PC-9 (cell line): ENCODE measurements around the gene FANCI. TPM values are rescaled to one million over a fixed set of nuclear protein-coding genes. Genes with fewer than 3 reads are reported as not detected.

ENCODE experiments used
- BruUV-seq: library from RNA; stranded (reverse); fragments of 400-500 nt; replicated peaks from 2 replicates; lab custom pipeline; 2021; lab: Mats Ljungman, UMichigan
- CTCF ChIA-PET: fragments of 300-600 bp; sonication (Branson Sonifier 250); formaldehyde crosslinking; loops from one replicate; lab custom pipeline; 2022; ENCODE audit warnings: antibody characterized with exemption; lab: Charles Lee
- POLR2A ChIA-PET: fragments of 300-600 bp; sonication (Branson Sonifier 250); formaldehyde crosslinking; loops from one replicate; lab custom pipeline; 2022; ENCODE audit warnings: antibody characterized with exemption; ENCODE audit not compliant: unreplicated experiment; lab: Charles Lee
- DNase-seq, 2 experiments: peaks; one replicate each; pipeline versions ENCODE4 v3.0.0 to v3.0.0-alpha.2; 2015 to 2022; ENCODE audit warnings: mixed read lengths in 1 of 2
- H2AFZ ChIP-seq: fragments of 200-600 bp; sonication (generic); 2 replicates; pipeline ENCODE4 v1.8.1; 2017; ENCODE audit warnings: antibody characterized with exemption
- H3F3A ChIP-seq: fragments of 200-600 bp; sonication (generic); 2 replicates; pipeline ENCODE4 v1.8.1; 2017; ENCODE audit warnings: antibody characterized with exemption, mild to moderate bottlenecking, low read depth; ENCODE audit not compliant: insufficient read depth
- H3K27ac ChIP-seq: fragments of 200-600 bp; sonication (generic); 2 replicates; pipeline ENCODE4 v1.6.1; 2016; ENCODE audit warnings: mixed run types
- H3K27me3 ChIP-seq: fragments of 200-600 bp; sonication (generic); 2 replicates; pipeline ENCODE4 v1.6.1; 2016; ENCODE audit warnings: low read depth, mixed run types; ENCODE audit not compliant: insufficient read depth
- H3K36me3 ChIP-seq: fragments of 200-600 bp; sonication (generic); 2 replicates; pipeline ENCODE4 v1.6.1; 2016; ENCODE audit warnings: low read depth, mixed run types
- H3K4me1 ChIP-seq: fragments of 200-600 bp; sonication (generic); replicated peaks from 2 replicates; pipeline ENCODE4 v1.6.1; 2016; ENCODE audit warnings: mixed run types; ENCODE audit not compliant: insufficient read depth
- H3K4me2 ChIP-seq: fragments of 200-600 bp; sonication (generic); 2 replicates; pipeline ENCODE4 v1.6.1; 2017; ENCODE audit warnings: mixed run types
- H3K4me3 ChIP-seq: fragments of 200-600 bp; sonication (generic); 2 replicates; pipeline ENCODE4 v1.6.1; 2016; ENCODE audit warnings: mixed run types
- H3K79me2 ChIP-seq: fragments of 200-600 bp; sonication (generic); 2 replicates; pipeline ENCODE4 v1.6.1; 2017; ENCODE audit warnings: low read depth, mixed run types
- H3K9me2 ChIP-seq: fragments of 200-600 bp; sonication (generic); 2 replicates; pipeline ENCODE4 v1.8.1; 2017; ENCODE audit warnings: mild to moderate bottlenecking; ENCODE audit not compliant: insufficient read depth
- H3K9me3 ChIP-seq: fragments of 200-600 bp; sonication (generic); 2 replicates; pipeline ENCODE4 v1.8.1; 2016; ENCODE audit warnings: low read depth; ENCODE audit not compliant: insufficient read depth
- H4K20me1 ChIP-seq: fragments of 200-600 bp; sonication (generic); 2 replicates; pipeline ENCODE4 v1.8.1; 2017; ENCODE audit not compliant: insufficient read depth
- CTCF ChIP-seq: fragments of 200-600 bp; sonication (generic); conservative IDR thresholded peaks from 2 replicates; pipeline ENCODE4 v1.6.1; 2017; ENCODE audit warnings: mixed run types, antibody characterized with exemption, mild to moderate bottlenecking, moderate library complexity
- EZH2 ChIP-seq: fragments of 200-600 bp; sonication (generic); IDR thresholded peaks from 2 replicates; pipeline ENCODE4 v1.8.0; 2017; ENCODE audit warnings: antibody characterized with exemption, low read depth
- intact Hi-C: fragments of 100-400 bp; cut with micrococcal nuclease; formaldehyde crosslinking; loops from one replicate; pipeline ENCODE4 v1.10.0; 2022; ENCODE audit not compliant: unreplicated experiment
- total RNA-seq: library from RNA; stranded (reverse); gene quantifications from 2 replicates; pipeline ENCODE4 v1.2.3, GENCODE V29; 2021

Gene FANCI
- total RNA-seq, 1 experiment from 2014 or later = 126 TPM

- no peaks in the 10 kb centered on the region for H3K9me3 ChIP-seq
- H3K27ac ChIP-seq = no peak overlapping the region
- ChIA-PET POLR2A (no interaction called here), CTCF (interaction anchor here (0.6 to 2.2 kb wide), 10 partner anchors 22 to 215 kb away, joined by 3 to 15 read pairs (median 5); no protein-coding TSS in a partner anchor)
- peak overlapping the region; percentile 75 for H2AFZ ChIP-seq
- H4K20me1 ChIP-seq = no peaks in the 10 kb centered on the region
- no peaks in the 10 kb centered on the region for H3F3A ChIP-seq
- TF ChIP-seq EZH2 (no peak), CTCF (no peak)
- DNase-seq = no peak
- no peaks in the 10 kb centered on the region for H3K79me2 ChIP-seq
- H3K4me3 ChIP-seq = peak overlapping the region; percentile 62; the same call in 1 of the 2 replicates
- intact Hi-C loops = loop anchor here (1.0 to 5.0 kb wide), 4 partner anchors 41 to 199 kb away; no protein-coding TSS in a partner anchor
- no peaks in the 10 kb centered on the region for H3K4me1 ChIP-seq
- no TSS peak for BruUV-seq
- H3K27me3 ChIP-seq = peaks cover 64% of the 10 kb centered on the region
- H3K9me2 ChIP-seq = no peaks in the 10 kb centered on the region
- H3K36me3 ChIP-seq = no peaks in the 10 kb centered on the region
- H3K4me2 ChIP-seq = peak overlapping the region; percentile 88
These were observed 114.6 kb downstream of the FANCI start for GRCh38 chr15:89358435-89358754.

GRCh38 chr15:89358755-89359439 is 115.1 kb downstream of the FANCI start:
- Histone ChIP-seq H3K9me2 (no peaks in the 10 kb centered on the region), H3K36me3 (no peaks in the 10 kb centered on the region), H3K4me1 (no peaks in the 10 kb centered on the region), H3K79me2 (no peaks in the 10 kb centered on the region), H3K27me3 (peaks cover 69% of the 10 kb centered on the region), H4K20me1 (no peaks in the 10 kb centered on the region), H3F3A (no peaks in the 10 kb centered on the region), H3K4me3 (peak overlapping the region; percentile 62), H3K27ac (no peak overlapping the region), H3K4me2 (peak overlapping the region; percentile 88), H2AFZ (peak overlapping the region; percentile 75), H3K9me3 (no peaks in the 10 kb centered on the region)
- ChIA-PET CTCF (interaction anchor here (0.6 to 2.2 kb wide), 13 partner anchors 21 to 306 kb away, joined by 3 to 19 read pairs (median 6); no protein-coding TSS in a partner anchor), POLR2A (no interaction called here)
- peak; percentile 53 to 80 for DNase-seq
- TF ChIP-seq CTCF = peak; percentile 96
- TF ChIP-seq EZH2 = no peak
- BruUV-seq = no TSS peak
- intact Hi-C loops = loop anchor here (1.0 to 5.0 kb wide), 4 partner anchors 40 to 198 kb away; no protein-coding TSS in a partner anchor

GRCh38 chr15:89359471-89360293 is 115.9 kb downstream of the FANCI start:
- intact Hi-C loops = loop anchor here (5.0 kb wide), 1 partner anchor 198 kb away; no protein-coding TSS in a partner anchor
- DNase-seq = no peak
- no peaks in the 10 kb centered on the region for H4K20me1 ChIP-seq
- H3K79me2 ChIP-seq = no peaks in the 10 kb centered on the region
- TF ChIP-seq CTCF (no peak), EZH2 (no peak)
- no peaks in the 10 kb centered on the region for H3K4me1 ChIP-seq
- ChIA-PET POLR2A (no interaction called here), CTCF (interaction anchor here (0.6 to 2.2 kb wide), 10 partner anchors 20 to 305 kb away, joined by 3 to 19 read pairs (median 8); no protein-coding TSS in a partner anchor)
- no peaks in the 10 kb centered on the region for H3F3A ChIP-seq
- no peak overlapping the region for H2AFZ ChIP-seq
- H3K36me3 ChIP-seq = no peaks in the 10 kb centered on the region
- H3K27ac ChIP-seq = no peak overlapping the region
- H3K4me3 ChIP-seq = no peak overlapping the region
- no peaks in the 10 kb centered on the region for H3K9me2 ChIP-seq
- no peak overlapping the region for H3K4me2 ChIP-seq
- no peaks in the 10 kb centered on the region for H3K9me3 ChIP-seq
- BruUV-seq = no TSS peak
- peaks cover 74% of the 10 kb centered on the region for H3K27me3 ChIP-seq
